Measurements from ENCODE around the gene TMEM245. TPM values are rescaled to one million over a fixed set of nuclear protein-coding genes. Genes with fewer than 3 reads are reported as not detected.

The TMEM245 gene
- total and polyA plus RNA-seq, 2 of the 13 experiments (the other 11 are each of a cell fraction or from before 2014, with no cell fraction given), result 53.5 to 55.4 TPM

- TF ChIP-seq ZNF34 (CRISPR knock-in tag; IDR thresholded peaks at IDR 0.05; ENCODE audit: borderline replicate concordance) (no peak), PAX8 (CRISPR knock-in tag; IDR thresholded peaks at IDR 0.05; ENCODE audit: borderline replicate concordance) (no peak), ZNF205 (CRISPR knock-in tag; IDR thresholded peaks at IDR 0.05) (no peak), THYN1 (CRISPR knock-in tag; IDR thresholded peaks at IDR 0.05; ENCODE audit: borderline replicate concordance, low read depth) (no peak), JARID2 (CRISPR knock-in tag; IDR thresholded peaks at IDR 0.05; ENCODE audit: insufficient replicate concordance) (no peak), BRF2 (CRISPR knock-in tag; IDR thresholded peaks at IDR 0.05) (no peak), ZNF883 (CRISPR knock-in tag; IDR thresholded peaks at IDR 0.05; ENCODE audit: not compliant biosample characterization) (no peak), PAXIP1 (CRISPR knock-in tag; conservative IDR thresholded peaks at IDR 0.05) (peak; percentile 38; the same call in 1 of the 2 replicates), ZNF331 (CRISPR knock-in tag; IDR thresholded peaks at IDR 0.05) (no peak), KDM3A (CRISPR knock-in tag; IDR thresholded peaks at IDR 0.05; ENCODE audit: low read depth) (no peak), NR2F1 (CRISPR knock-in tag; IDR thresholded peaks at IDR 0.05) (no peak), ZBTB40 (IDR thresholded peaks at IDR 0.05) (no peak), ZBTB40 (CRISPR knock-in tag; IDR thresholded peaks at IDR 0.05) (no peak), E2F2 (CRISPR knock-in tag; IDR thresholded peaks at IDR 0.05; ENCODE audit: borderline replicate concordance) (no peak), HHEX (CRISPR knock-in tag; IDR thresholded peaks at IDR 0.05) (no peak)
These were observed 47.5 kb downstream of the TMEM245 start (continued) for GRCh38 chr9:109072133-109072692.

Measured in HepG2 (cell line).